ENCODE data around the gene PTN.

GRCh38 chr7:137305901-137306621 is 37.5 kb downstream of the PTN start:
- no peak for TF ChIP-seq POLR2AphosphoS5 (IDR thresholded peaks at IDR 0.05; ENCODE audit: low read depth, low read length)
- no peak for TF ChIP-seq POLR2A (IDR thresholded peaks at IDR 0.05; ENCODE audit: low read depth, low read length)

Data from GM12892 (cell line).